HepG2 (cell line): ENCODE results near the gene THOC6.

Source experiments
- EHMT2 ChIP-seq: fragments of 200-600 bp; sonication (generic); IDR thresholded peaks from 2 replicates; pipeline ENCODE4 v1.7.0; 2017; ENCODE audit warnings: antibody characterized with exemption, low read depth, low read length, borderline replicate concordance
- PPARG ChIP-seq: conservative IDR thresholded peaks from 2 replicates; pipeline ENCODE4 v1.6.1; 2016; ENCODE audit warnings: missing biosample characterization, missing genetic modification reagents
- RXRA ChIP-seq: sonication (generic); formaldehyde crosslinking; IDR thresholded peaks from 2 replicates; pipeline ENCODE4 v1.5.1; 2020; ENCODE audit warnings: missing genetic modification reagents
- SP2 ChIP-seq: sonication (generic); formaldehyde crosslinking; IDR thresholded peaks from 2 replicates; pipeline ENCODE4 v1.5.1; 2020; ENCODE audit warnings: mild to moderate bottlenecking, missing genetic modification reagents
- ZZZ3 ChIP-seq: sonication (generic); formaldehyde crosslinking; IDR thresholded peaks from 2 replicates; pipeline ENCODE4 v1.4.0; 2020; ENCODE audit warnings: missing genetic modification reagents, mild to moderate bottlenecking, borderline replicate concordance

DNA sequence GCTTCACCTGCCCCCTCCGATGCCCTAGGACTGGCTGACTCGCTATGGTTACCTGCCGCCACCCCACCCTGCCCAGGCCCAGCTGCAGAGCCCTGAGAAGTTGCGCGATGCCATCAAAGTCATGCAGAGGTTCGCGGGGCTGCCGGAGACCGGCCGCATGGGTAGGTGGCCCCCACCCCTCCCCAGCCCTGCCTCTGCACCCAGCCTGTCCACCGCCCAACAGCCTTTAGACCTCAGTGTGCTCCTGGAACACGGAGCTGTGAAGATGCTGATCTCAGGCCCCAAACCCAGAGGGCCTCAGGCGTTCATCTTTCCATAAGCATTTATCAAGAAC, 23.5 kb downstream of the THOC6 start:
- TF ChIP-seq SP2 (CRISPR knock-in tag) = no peak
- no peak for TF ChIP-seq RXRA (CRISPR knock-in tag)
- TF ChIP-seq ZZZ3 (CRISPR knock-in tag) = no peak
- TF ChIP-seq PPARG (CRISPR knock-in tag) = no peak
- TF ChIP-seq EHMT2 = no peak
